ENCODE data around the gene CCNT2. TPM values are rescaled to one million over a fixed set of nuclear protein-coding genes. Genes with fewer than 3 reads are reported as not detected.

CCNT2 gene
- 9.2 and 15.5 TPM in 2 replicates for total RNA-seq

DNA sequence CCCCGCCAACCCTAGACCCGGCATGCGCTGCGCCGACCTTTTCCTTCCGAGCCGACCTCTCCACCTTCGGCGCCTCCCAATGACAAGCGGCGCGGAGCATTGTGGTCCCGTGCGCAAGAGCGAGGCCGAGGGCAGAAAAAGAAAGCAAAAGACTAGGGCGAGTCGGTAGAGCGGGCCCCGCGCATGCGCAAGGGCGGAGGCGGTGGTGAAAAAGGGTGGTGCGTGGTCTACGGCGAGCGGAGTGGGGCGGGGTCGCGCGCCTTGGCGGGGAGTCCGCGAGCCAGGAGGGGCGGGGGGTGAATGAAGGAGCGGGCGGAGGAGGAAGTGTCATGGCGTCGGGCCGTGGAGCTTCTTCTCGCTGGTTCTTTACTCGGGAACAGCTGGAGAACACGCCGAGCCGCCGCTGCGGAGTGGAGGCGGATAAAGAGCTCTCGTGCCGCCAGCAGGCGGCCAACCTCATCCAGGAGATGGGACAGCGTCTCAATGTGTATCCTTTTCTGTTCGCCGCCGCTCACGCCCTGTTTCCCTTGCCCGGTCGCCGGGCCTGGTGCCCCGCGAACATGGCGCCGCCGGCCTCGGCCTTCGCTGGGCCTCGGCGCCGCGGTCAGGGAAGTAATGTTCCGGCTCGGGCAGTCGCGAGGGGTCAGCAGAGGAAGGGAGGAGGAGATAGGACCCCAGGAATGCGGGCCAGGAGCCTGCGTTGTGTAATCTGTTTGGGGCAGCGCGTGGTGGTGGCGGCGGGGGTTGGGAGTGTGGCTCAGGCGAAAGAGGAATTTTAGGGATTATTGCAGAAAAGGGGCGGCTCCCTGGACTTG lies at the start of gene CCNT2:
TSS of gene CCNT2 (plus strand) at position 297 of the 815 bp plus-strand sequence. CDS start at position 330, 33 bp downstream.

Other genes starting within 250 kb of the CCNT2 start
- not detected in 2 replicates for gene TMEM163, start 199.8 kb upstream of the CCNT2 start, total RNA-seq
- not detected in 2 replicates for gene ACMSD, start 80.2 kb upstream of the CCNT2 start, total RNA-seq
- gene MAP3K19, start 128.6 kb downstream of the CCNT2 start, total RNA-seq = not detected in 2 replicates
- 39.2 and 53.3 TPM in 2 replicates for gene RAB3GAP1, start 133.5 kb downstream of the CCNT2 start, total RNA-seq

All from hair follicular keratinocyte (primary cell).